HepG2 (cell line): ENCODE measurements around the gene PHKG1. TPM values are rescaled to one million over a fixed set of nuclear protein-coding genes. Genes with fewer than 3 reads are reported as not detected.

Experiments used
- ATAC-seq: fragments of 200-7000 bp; cut with Tn5 transposase; 3 replicates; pipeline ENCODE4 v1.9.1; 2020; ENCODE audit warnings: mild to moderate bottlenecking, moderate library complexity
- BruUV-seq: library from RNA; stranded (reverse); fragments of 400-500 nt; replicated peaks from 2 replicates; lab custom pipeline; 2021; lab: Mats Ljungman, UMichigan
- CTCF ChIA-PET: fragments of 300-600 bp; formaldehyde crosslinking; extraction: SDS; loops from one replicate; lab custom pipeline; 2021; ENCODE audit warnings: low total read pairs, inconsistent platforms, low intra/inter-chr PET ratio; lab: Yijun Ruan, JAX
- POLR2A ChIA-PET: fragments of 350-600 bp; sonication (Branson Sonifier 250); formaldehyde crosslinking; loops from one replicate; lab custom pipeline; 2020; ENCODE audit warnings: antibody characterized with exemption, inconsistent platforms; lab: Yijun Ruan, JAX
- DNase-seq: peaks from one replicate; pipeline ENCODE4 v3.0.0-alpha.2; 2015; ENCODE audit warnings: low spot score
- FAIRE-seq: peaks from 3 replicates; lab custom pipeline; 2011; peaks lifted over from hg19 to GRCh38; lab: Jason Lieb, UNC
- H2AFZ ChIP-seq: one replicate; pipeline ENCODE4 v1.6.1; 2011; ENCODE audit warnings: low read length, inconsistent platforms
- H3K27ac ChIP-seq: fragments of 300-600 bp; 3 replicates; pipeline ENCODE4 v1.8.0; 2011; ENCODE audit warnings: mixed run types, mild to moderate bottlenecking, mixed read lengths, low read length, inconsistent platforms; ENCODE audit not compliant: insufficient read depth; ENCODE audit errors: extremely low read length
- H3K27me3 ChIP-seq, 2 experiments: fragments of 200-600 bp in 1 of 2; 2 replicates in 1 of 2; 3 replicates in 1 of 2; pipeline versions ENCODE4 v1.6.0 to v1.8.0; 2011; ENCODE audit warnings: low read length in 2 of 2, mild to moderate bottlenecking in 2 of 2, moderate library complexity in 2 of 2, inconsistent platforms in 1 of 2; ENCODE audit not compliant: insufficient read depth in 2 of 2, control insufficient read depth in 1 of 2
- H3K36me3 ChIP-seq, 2 experiments: fragments of 200-600 bp in 1 of 2; replicated peaks in 1 of 2; 2 replicates in 1 of 2; 3 replicates in 1 of 2; pipeline versions ENCODE4 v1.5.1 to v1.8.0; 2011; ENCODE audit warnings: low read length in 2 of 2, inconsistent platforms in 1 of 2; ENCODE audit not compliant: insufficient read depth in 2 of 2, control insufficient read depth in 1 of 2
- H3K4me1 ChIP-seq: 2 replicates; pipeline ENCODE4 v1.5.1; 2012; ENCODE audit warnings: low read length, inconsistent platforms; ENCODE audit not compliant: insufficient read depth
- H3K4me2 ChIP-seq: 2 replicates; pipeline ENCODE4 v1.6.0; 2011; ENCODE audit warnings: low read depth, low read length, inconsistent platforms
- H3K4me3 ChIP-seq, 3 experiments: fragments of 200-600 bp in 1 of 3; sonication (generic), shearing (Covaris generic) in 1 of 3; replicated peaks in 1 of 3; 2 replicates each; pipeline ENCODE4 v1.5.1; 2011 to 2016; ENCODE audit warnings: low read length in 3 of 3, inconsistent platforms in 2 of 3, low read depth in 2 of 3, mild to moderate bottlenecking in 2 of 3, control low read depth in 1 of 3, mixed read lengths in 1 of 3; ENCODE audit not compliant: insufficient read depth in 1 of 3
- H3K79me2 ChIP-seq: one replicate; pipeline ENCODE4 v1.6.1; 2011; ENCODE audit warnings: low read length, inconsistent platforms; ENCODE audit not compliant: insufficient read depth
- H3K9ac ChIP-seq: 2 replicates; pipeline ENCODE4 v1.6.0; 2011; ENCODE audit warnings: mild to moderate bottlenecking, low read depth, low read length, inconsistent platforms; ENCODE audit not compliant: insufficient read depth
- H3K9me3 ChIP-seq: 2 replicates; pipeline ENCODE4 v1.5.1; 2012; ENCODE audit warnings: mild to moderate bottlenecking, low read length
- H4K20me1 ChIP-seq: 2 replicates; pipeline ENCODE4 v1.6.0; 2011; ENCODE audit warnings: inconsistent platforms, mild to moderate bottlenecking, low read length, moderate library complexity; ENCODE audit not compliant: insufficient read depth
- POLR2A ChIP-seq, 2 experiments: IDR thresholded peaks; 2 replicates each; pipeline ENCODE4 v1.6.1; 2011; ENCODE audit warnings: low read depth in 2 of 2, low read length in 2 of 2, mild to moderate bottlenecking in 1 of 2, moderate library complexity in 1 of 2; ENCODE audit not compliant: insufficient read depth in 1 of 2
- ZMYM4 ChIP-seq: sonication (generic); formaldehyde crosslinking; IDR thresholded peaks from 2 replicates; pipeline ENCODE4 v1.8.1; 2023; ENCODE audit warnings: mild to moderate bottlenecking, missing genetic modification reagents
- ZNF530 ChIP-seq: sonication (generic); formaldehyde crosslinking; IDR thresholded peaks from 2 replicates; pipeline ENCODE4 v1.5.0; 2020; ENCODE audit warnings: low read depth, mild to moderate bottlenecking, missing genetic modification reagents
- ZSCAN22 ChIP-seq: sonication (generic); formaldehyde crosslinking; IDR thresholded peaks from 2 replicates; pipeline ENCODE4 v1.4.0; 2020; ENCODE audit warnings: mild to moderate bottlenecking, missing genetic modification reagents
- WGBS: methylation state at CpG from one replicate; pipeline ENCODE4 v1.1.6; 2017; ENCODE audit warnings: low lambda C conversion rate; 5-methylcytosine and 5-hydroxymethylcytosine counted together
- in situ Hi-C: cut with HindIII; loops from 2 replicates; pipeline ENCODE4 v1.10.0; 2017; ENCODE audit warnings: low pct_unique_long_range_greater_than_20kb; ENCODE audit not compliant: extremely low pct_ligation_motif_present
- intact Hi-C: fragments of 100-400 bp; cut with micrococcal nuclease; formaldehyde crosslinking; loops from one replicate; pipeline ENCODE4 v1.10.0; 2022; ENCODE audit not compliant: unreplicated experiment
- polyA plus RNA-seq, 8 experiments: library from polyadenylated mRNA; depleted of rRNA in 3 of 8; stranded (reverse) in 7 of 8; unstranded in 1 of 8; fragments of >200 nt; fragmentation: Illumina TruSeq in 4 of 8; extraction: Trizol in 4 of 8; gene quantifications; 2 replicates each; pipeline versions ENCODE4 v1.2.1 to v1.2.3, GENCODE V29; 2011 to 2016; ENCODE audit warnings: low read depth in 4 of 8, missing spikeins in 1 of 8, mixed read lengths in 1 of 8; ENCODE audit not compliant: insufficient read depth in 1 of 8
- total RNA-seq, 5 experiments: library from RNA; depleted of rRNA; stranded (reverse); fragments of >200 nt; fragmentation: Illumina TruSeq; extraction: Trizol; gene quantifications; 2 replicates each; pipeline ENCODE4 v1.2.3, GENCODE V29; 2016; ENCODE audit warnings: low read depth in 1 of 5
- TF ChIP-seq, protein P1 (sequence below): sonication (generic); formaldehyde crosslinking; IDR thresholded peaks from 2 replicates; pipeline ENCODE4 v1.4.0; 2020; ENCODE audit warnings: missing genetic modification reagents, mild to moderate bottlenecking, borderline replicate concordance
- TF ChIP-seq, protein P2 (sequence below): sonication (generic); formaldehyde crosslinking; IDR thresholded peaks from 2 replicates; pipeline ENCODE4 v1.4.0; 2020; ENCODE audit warnings: missing genetic modification reagents

The PHKG1 gene
- total and polyA plus RNA-seq, 2 of the 13 experiments (the other 11 are each of a cell fraction or from before 2014, with no cell fraction given), result 0.44 to 0.71 TPM

DNA sequence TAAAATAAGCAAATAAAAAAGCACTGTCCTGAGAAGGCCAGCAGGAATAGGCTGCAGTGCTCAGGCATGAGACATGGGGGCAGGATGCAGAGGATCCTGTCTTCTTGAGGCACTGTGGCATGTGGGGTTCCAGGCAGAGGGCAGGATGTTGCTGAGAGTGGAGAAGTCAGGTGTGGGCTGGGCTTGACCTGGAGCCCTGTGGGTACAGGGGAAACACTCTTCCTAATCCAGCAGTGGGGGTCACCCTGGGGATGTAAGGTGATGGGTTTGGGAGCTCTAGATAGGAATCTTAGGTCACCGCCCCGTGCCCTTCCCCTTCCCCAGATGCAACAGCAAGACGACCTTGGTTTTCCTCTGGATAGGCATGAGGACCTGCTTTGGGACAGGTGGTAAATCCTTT lies 15.1 kb downstream of the PHKG1 start:
- POLR2A ChIA-PET, result interaction anchor here (1.2 kb wide), 1 partner anchor 26 kb away, joined by 3 read pairs; the partner anchor contains the start of genes CCT6A and PSPH
- ATAC-seq, result no peak
- DNase-seq, result no peak
- H3K4me3 ChIP-seq, result no peak overlapping the region
- CTCF ChIA-PET, result no interaction called here
- H3K9me3 ChIP-seq, result no peaks in the 10 kb centered on the region
- no peak for TF ChIP-seq POLR2A (IDR thresholded peaks at IDR 0.05; ENCODE audit: insufficient read depth in 1 of 2, low read depth in 2 of 2, low read length in 2 of 2)
- TF ChIP-seq ZMYM4, result no peak
- TF ChIP-seq, protein P1, sequence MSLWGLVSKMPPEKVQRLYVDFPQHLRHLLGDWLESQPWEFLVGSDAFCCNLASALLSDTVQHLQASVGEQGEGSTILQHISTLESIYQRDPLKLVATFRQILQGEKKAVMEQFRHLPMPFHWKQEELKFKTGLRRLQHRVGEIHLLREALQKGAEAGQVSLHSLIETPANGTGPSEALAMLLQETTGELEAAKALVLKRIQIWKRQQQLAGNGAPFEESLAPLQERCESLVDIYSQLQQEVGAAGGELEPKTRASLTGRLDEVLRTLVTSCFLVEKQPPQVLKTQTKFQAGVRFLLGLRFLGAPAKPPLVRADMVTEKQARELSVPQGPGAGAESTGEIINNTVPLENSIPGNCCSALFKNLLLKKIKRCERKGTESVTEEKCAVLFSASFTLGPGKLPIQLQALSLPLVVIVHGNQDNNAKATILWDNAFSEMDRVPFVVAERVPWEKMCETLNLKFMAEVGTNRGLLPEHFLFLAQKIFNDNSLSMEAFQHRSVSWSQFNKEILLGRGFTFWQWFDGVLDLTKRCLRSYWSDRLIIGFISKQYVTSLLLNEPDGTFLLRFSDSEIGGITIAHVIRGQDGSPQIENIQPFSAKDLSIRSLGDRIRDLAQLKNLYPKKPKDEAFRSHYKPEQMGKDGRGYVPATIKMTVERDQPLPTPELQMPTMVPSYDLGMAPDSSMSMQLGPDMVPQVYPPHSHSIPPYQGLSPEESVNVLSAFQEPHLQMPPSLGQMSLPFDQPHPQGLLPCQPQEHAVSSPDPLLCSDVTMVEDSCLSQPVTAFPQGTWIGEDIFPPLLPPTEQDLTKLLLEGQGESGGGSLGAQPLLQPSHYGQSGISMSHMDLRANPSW, result no peak
- TF ChIP-seq ZNF530, result no peak
- TF ChIP-seq, protein P2, sequence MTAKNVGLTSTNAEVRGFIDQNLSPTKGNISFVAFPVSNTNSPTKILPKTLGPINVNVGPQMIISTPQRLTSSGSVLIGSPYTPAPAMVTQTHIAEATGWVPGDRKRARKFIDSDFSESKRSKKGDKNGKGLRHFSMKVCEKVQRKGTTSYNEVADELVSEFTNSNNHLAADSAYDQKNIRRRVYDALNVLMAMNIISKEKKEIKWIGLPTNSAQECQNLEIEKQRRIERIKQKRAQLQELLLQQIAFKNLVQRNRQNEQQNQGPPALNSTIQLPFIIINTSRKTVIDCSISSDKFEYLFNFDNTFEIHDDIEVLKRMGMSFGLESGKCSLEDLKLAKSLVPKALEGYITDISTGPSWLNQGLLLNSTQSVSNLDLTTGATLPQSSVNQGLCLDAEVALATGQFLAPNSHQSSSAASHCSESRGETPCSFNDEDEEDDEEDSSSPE (CRISPR knock-in tag), result no peak
- no peak for TF ChIP-seq ZSCAN22
- TF ChIP-seq, all 625 proteins: peak for 0
- Histone ChIP-seq H3K27ac (no peak overlapping the region), H4K20me1 (no peaks in the 10 kb centered on the region), H3K36me3 (peaks cover 3% of the 10 kb centered on the region in 2 experiments; a peak in 3 of 5 replicates), H3K4me2 (no peak overlapping the region), H3K79me2 (no peaks in the 10 kb centered on the region), H3K9ac (no peak overlapping the region), H3K27me3 (no peaks in the 10 kb centered on the region), H2AFZ (no peak overlapping the region), H3K4me1 (peaks cover 29% of the 10 kb centered on the region)
- BruUV-seq, result no TSS peak
- 100% methylated on average over 3 of the region's 3 CpGs for WGBS
- no peak for FAIRE-seq
- intact Hi-C loops, result loop anchor here (10.0 kb wide), 1 partner anchor 333 kb away; no protein-coding TSS in a partner anchor
- in situ Hi-C loops, result loop anchor here (10.0 to 25.0 kb wide), 2 partner anchors 315 to 433 kb away; no protein-coding TSS in a partner anchor
